ENCODE data around the gene NOS1AP.

NOS1AP gene

DNA sequence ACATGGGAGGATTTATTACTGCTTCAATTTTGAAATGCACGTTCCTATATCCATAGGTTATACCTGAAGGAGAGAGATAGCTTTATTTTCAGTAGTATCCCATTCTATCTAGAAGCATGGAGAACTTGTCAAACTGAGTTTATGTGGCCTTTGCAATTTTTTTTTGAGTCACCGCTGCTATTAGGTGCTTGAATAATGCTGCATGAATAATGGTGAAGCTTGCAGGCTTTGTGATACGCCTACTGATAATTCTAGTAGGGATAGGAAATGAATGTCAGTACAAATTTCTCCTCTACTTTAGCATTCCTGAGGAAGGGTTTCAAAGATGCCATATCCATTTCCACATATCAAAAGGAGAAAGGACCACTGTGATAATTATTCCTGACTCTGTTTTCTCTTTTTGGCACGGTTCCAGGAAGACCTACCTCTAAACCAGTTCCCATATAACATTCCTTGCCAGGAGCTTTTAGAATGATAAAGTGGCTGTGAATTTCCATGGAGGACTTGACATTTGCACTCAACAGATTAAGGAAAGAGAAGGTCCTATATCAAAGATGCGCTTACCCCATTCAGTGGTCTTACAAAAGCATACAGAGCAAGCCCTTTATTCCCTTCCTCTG lies 223.7 kb downstream of the NOS1AP start:
- no peaks in the 10 kb centered on the region for H3K9me2 ChIP-seq (replicated peaks; ENCODE audit: control insufficient read depth, low read length)
- peaks cover 13% of the 10 kb centered on the region for H3K27me3 ChIP-seq (ENCODE audit: control insufficient read depth, low read length)
- H3K79me2 ChIP-seq (ENCODE audit: control insufficient read depth, low read length): no peaks in the 10 kb centered on the region
- no peak overlapping the region for H3K4me3 ChIP-seq (ENCODE audit: low read length)
- no peaks in the 10 kb centered on the region for H3K4me1 ChIP-seq (ENCODE audit: control insufficient read depth, low read length)
- no peaks in the 10 kb centered on the region for H3F3A ChIP-seq (ENCODE audit: control insufficient read depth, insufficient read depth)
- no peak overlapping the region for H3K4me2 ChIP-seq (ENCODE audit: low read length)
- no peaks in the 10 kb centered on the region for H3K9me3 ChIP-seq (ENCODE audit: control insufficient read depth, insufficient read depth, low read length)
- H3K27ac ChIP-seq (ENCODE audit: low read depth, low read length): no peak overlapping the region
- H3K36me3 ChIP-seq (ENCODE audit: control insufficient read depth, low read length): no peaks in the 10 kb centered on the region
- TF ChIP-seq EZH2phosphoT487 (IDR thresholded peaks at IDR 0.05; ENCODE audit: borderline replicate concordance, low read length) (no peak), CTCF (IDR thresholded peaks at IDR 0.05; ENCODE audit: low read depth, low read length, poor library complexity, severe bottlenecking) (no peak)
- no peaks in the 10 kb centered on the region for H4K20me1 ChIP-seq (ENCODE audit: control insufficient read depth, insufficient read depth, low read depth, low read length)

GRCh38 chr1:162294015-162294414 lies 224.5 kb downstream of the NOS1AP start:
- Histone ChIP-seq H3K36me3 (ENCODE audit: control insufficient read depth, low read length) (no peaks in the 10 kb centered on the region), H3K27ac (ENCODE audit: low read depth, low read length) (no peak overlapping the region), H3K9me2 (replicated peaks; ENCODE audit: control insufficient read depth, low read length) (no peaks in the 10 kb centered on the region), H3K4me1 (ENCODE audit: control insufficient read depth, low read length) (no peaks in the 10 kb centered on the region), H4K20me1 (ENCODE audit: control insufficient read depth, insufficient read depth, low read depth, low read length) (no peaks in the 10 kb centered on the region), H3K9me3 (ENCODE audit: control insufficient read depth, insufficient read depth, low read length) (no peaks in the 10 kb centered on the region), H3K4me2 (ENCODE audit: low read length) (no peak overlapping the region), H3K27me3 (ENCODE audit: control insufficient read depth, low read length) (peaks cover 13% of the 10 kb centered on the region), H3K4me3 (ENCODE audit: low read length) (no peak overlapping the region), H3F3A (ENCODE audit: control insufficient read depth, insufficient read depth) (no peaks in the 10 kb centered on the region), H3K79me2 (ENCODE audit: control insufficient read depth, low read length) (no peaks in the 10 kb centered on the region)
- TF ChIP-seq EZH2phosphoT487 (IDR thresholded peaks at IDR 0.05; ENCODE audit: borderline replicate concordance, low read length) (no peak), CTCF (IDR thresholded peaks at IDR 0.05; ENCODE audit: low read depth, low read length, poor library complexity, severe bottlenecking) (no peak)

DNA sequence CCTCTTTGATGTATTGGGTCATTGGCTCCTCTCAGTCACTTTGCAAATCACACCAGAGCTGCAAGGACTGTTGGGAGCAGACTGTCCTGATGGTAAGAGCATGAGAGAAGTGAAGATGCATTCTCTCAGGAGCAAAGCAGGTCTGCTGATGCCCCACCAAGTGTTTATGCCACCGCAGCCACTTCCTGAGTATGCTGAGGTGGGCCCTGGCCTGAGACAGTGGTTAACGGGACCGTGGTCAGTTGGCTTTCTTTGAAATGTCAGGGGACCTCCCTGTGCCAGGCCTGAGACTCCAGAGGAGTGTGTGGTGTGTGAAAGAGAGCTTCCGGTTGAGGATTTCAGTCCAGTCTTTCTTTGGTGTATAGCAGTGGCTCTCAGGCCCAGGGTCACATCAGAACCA lies 227.7 kb downstream of the NOS1AP start:
- Histone ChIP-seq H3K9me3 (ENCODE audit: control insufficient read depth, insufficient read depth, low read length) (no peaks in the 10 kb centered on the region), H3K36me3 (ENCODE audit: control insufficient read depth, low read length) (no peaks in the 10 kb centered on the region), H3K4me3 (ENCODE audit: low read length) (no peak overlapping the region), H3K27ac (ENCODE audit: low read depth, low read length) (no peak overlapping the region), H3K27me3 (ENCODE audit: control insufficient read depth, low read length) (peaks cover 15% of the 10 kb centered on the region; the same call in 1 of the 2 replicates), H3F3A (ENCODE audit: control insufficient read depth, insufficient read depth) (no peaks in the 10 kb centered on the region), H3K79me2 (ENCODE audit: control insufficient read depth, low read length) (no peaks in the 10 kb centered on the region), H4K20me1 (ENCODE audit: control insufficient read depth, insufficient read depth, low read depth, low read length) (no peaks in the 10 kb centered on the region), H3K9me2 (replicated peaks; ENCODE audit: control insufficient read depth, low read length) (no peaks in the 10 kb centered on the region), H3K4me2 (ENCODE audit: low read length) (no peak overlapping the region), H3K4me1 (ENCODE audit: control insufficient read depth, low read length) (no peaks in the 10 kb centered on the region)
- TF ChIP-seq CTCF (IDR thresholded peaks at IDR 0.05; ENCODE audit: low read depth, low read length, poor library complexity, severe bottlenecking): no peak
- TF ChIP-seq EZH2phosphoT487 (IDR thresholded peaks at IDR 0.05; ENCODE audit: borderline replicate concordance, low read length): no peak

All from DOHH2 (cell line).